Esophagus squamous epithelium (tissue), 4 donors: ENCODE measurements around the gene NOTCH4.

Experiments
- CTCF ChIP-seq, 6 experiments: fragments of 450-650 bp in 4 of 6; fragments of 200-600 bp in 2 of 6; sonication (generic) in 2 of 6; IDR thresholded peaks; one replicate each; pipeline ENCODE4 v1.5.1; 2016 to 2019; ENCODE audit warnings: antibody characterized with exemption in 6 of 6, mild to moderate bottlenecking in 4 of 6, moderate library complexity in 4 of 6
- POLR2A ChIP-seq, 4 donors: fragments of 450-650 bp; IDR thresholded peaks; one replicate each; pipeline ENCODE4 v1.6.1; 2017; ENCODE audit warnings: antibody characterized with exemption in 4 of 4, mild to moderate bottlenecking in 4 of 4, moderate library complexity in 3 of 4

- TF ChIP-seq CTCF (IDR thresholded peaks at IDR 0.05) (no peak), POLR2A (IDR thresholded peaks at IDR 0.05) (no peak)
Measured at GRCh38 chr6:32216285-32216684, 7.6 kb downstream of the NOTCH4 start.
